Right lobe of liver (tissue), 4 donors: ENCODE results near the gene JAZF1.
"Not testable (repeated sequence)": the region's sequence is repeated elsewhere in the genome, so short reads cannot be mapped to it uniquely, and the experiment has no call there.

Source experiments
- CTCF ChIP-seq, 4 donors: fragments of 200-600 bp in 3 of 4; fragments of 450-650 bp in 1 of 4; IDR thresholded peaks; one replicate each; pipeline versions ENCODE4 v1.5.1 to v1.8.0; 2016 to 2022; ENCODE audit warnings: antibody characterized with exemption in 4 of 4, mild to moderate bottlenecking in 2 of 4
- POLR2A ChIP-seq: fragments of 450-650 bp; IDR thresholded peaks from one replicate; pipeline ENCODE4 v1.6.1; 2017; ENCODE audit warnings: antibody characterized with exemption, mild to moderate bottlenecking
- donor health status: DM: no; HTN: no; CAD: no.
- donor health status: DM: no; HTN: no; CAD: no.
- donor health status: DM: no; HTN: yes; CAD: no.

- not testable (repeated sequence) for TF ChIP-seq POLR2A; CTCF (IDR thresholded peaks at IDR 0.05)
Observed at GRCh38 chr7:27856703-27857485, 323.7 kb downstream of the JAZF1 start.
